HFFc6 (cell line): ENCODE results near the gene RHOJ. TPM values are rescaled to one million over a fixed set of nuclear protein-coding genes. Genes with fewer than 3 reads are reported as not detected.
A peak's percentile ranks its signal among the peaks of the same experiment; 100 is the strongest.

Experiments
- DNase-seq: peaks from one replicate; pipeline ENCODE4 v3.0.0-alpha.2; 2018
- H3K27ac Mint-ChIP-seq: 2 replicates; pipeline ENCODE4 v1.8.0; 2020; ENCODE audit warnings: mild to moderate bottlenecking, mixed read lengths
- H3K27me3 Mint-ChIP-seq: 2 replicates; pipeline ENCODE4 v1.8.0; 2021; ENCODE audit warnings: mild to moderate bottlenecking, moderate library complexity, mixed read lengths; ENCODE audit not compliant: insufficient read depth
- H3K36me3 Mint-ChIP-seq: 2 replicates; pipeline ENCODE4 v1.8.0; 2021; ENCODE audit warnings: low read depth, mixed read lengths
- H3K4me1 Mint-ChIP-seq: 2 replicates; pipeline ENCODE4 v1.8.0; 2020; ENCODE audit warnings: low read depth, mixed read lengths
- H3K4me3 Mint-ChIP-seq: 2 replicates; pipeline ENCODE4 v1.8.0; 2020; ENCODE audit warnings: mild to moderate bottlenecking, moderate library complexity, mixed read lengths
- H3K9me3 Mint-ChIP-seq: 2 replicates; pipeline ENCODE4 v1.8.0; 2020; ENCODE audit warnings: mild to moderate bottlenecking, mixed read lengths
- total RNA-seq, 6 experiments: library from RNA; stranded (reverse); fragmentation: NEBNext Ultra II Directional; extraction: Animal tissue kit (Norgen Biotek cat#: 25700); gene quantifications; 2 replicates in 1 of 6; 3 replicates in 5 of 6; pipeline ENCODE4 v1.2.3, GENCODE V29; 2021
- TF ChIP-seq, protein P1 (sequence below): fragments of 200-600 bp; sonication (generic); IDR thresholded peaks from 2 replicates; pipeline ENCODE4 v1.5.0; 2021; ENCODE audit warnings: antibody characterized with exemption, mild to moderate bottlenecking

Gene RHOJ
- total RNA-seq, 6 experiments from 2014 or later: 6.1 to 8.3 (median 7.1) TPM

DNA sequence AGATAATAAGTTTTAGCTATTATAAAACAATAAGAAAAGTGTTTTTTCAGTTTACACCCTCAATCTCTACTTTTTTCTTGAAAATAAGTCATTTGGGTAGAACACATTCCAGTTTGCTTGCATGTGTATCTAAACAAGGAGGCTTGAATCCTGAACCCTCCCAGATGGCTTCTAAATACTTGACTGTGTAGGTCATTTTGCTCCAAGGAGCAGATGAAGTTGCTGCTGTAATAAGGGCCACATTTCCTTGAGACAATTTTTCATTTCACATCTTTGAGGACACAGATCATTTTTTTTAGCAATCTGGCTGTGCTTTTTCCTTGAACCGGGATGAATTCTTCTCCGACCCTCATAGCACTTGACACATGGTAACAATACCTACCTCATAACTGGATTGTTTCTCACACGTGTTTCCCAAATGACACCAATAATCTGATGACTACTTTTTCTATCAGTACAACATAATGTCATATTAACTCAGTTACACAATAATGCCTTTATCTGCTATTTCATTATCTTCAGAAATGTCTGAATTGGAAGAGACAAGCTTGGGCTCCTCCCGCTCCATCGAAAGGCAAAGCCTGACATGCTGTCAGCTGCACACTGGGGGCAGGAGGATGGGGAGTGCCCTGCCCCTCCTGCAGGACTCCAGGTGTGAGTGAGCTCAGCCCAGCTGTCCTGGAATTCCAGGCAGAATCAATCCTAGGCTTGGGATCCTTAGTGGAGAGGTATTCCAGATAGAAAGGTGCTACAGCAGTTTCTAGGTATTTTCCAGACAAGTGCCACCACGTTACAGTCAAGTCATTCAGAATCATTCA is 83.6 kb downstream of the RHOJ start:
- TF ChIP-seq, protein P1, sequence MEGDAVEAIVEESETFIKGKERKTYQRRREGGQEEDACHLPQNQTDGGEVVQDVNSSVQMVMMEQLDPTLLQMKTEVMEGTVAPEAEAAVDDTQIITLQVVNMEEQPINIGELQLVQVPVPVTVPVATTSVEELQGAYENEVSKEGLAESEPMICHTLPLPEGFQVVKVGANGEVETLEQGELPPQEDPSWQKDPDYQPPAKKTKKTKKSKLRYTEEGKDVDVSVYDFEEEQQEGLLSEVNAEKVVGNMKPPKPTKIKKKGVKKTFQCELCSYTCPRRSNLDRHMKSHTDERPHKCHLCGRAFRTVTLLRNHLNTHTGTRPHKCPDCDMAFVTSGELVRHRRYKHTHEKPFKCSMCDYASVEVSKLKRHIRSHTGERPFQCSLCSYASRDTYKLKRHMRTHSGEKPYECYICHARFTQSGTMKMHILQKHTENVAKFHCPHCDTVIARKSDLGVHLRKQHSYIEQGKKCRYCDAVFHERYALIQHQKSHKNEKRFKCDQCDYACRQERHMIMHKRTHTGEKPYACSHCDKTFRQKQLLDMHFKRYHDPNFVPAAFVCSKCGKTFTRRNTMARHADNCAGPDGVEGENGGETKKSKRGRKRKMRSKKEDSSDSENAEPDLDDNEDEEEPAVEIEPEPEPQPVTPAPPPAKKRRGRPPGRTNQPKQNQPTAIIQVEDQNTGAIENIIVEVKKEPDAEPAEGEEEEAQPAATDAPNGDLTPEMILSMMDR: no peak
- Mint-ChIP-seq H3K4me1 (peaks cover 7% of the 10 kb centered on the region; the same call in 1 of the 2 replicates), H3K9me3 (no peaks in the 10 kb centered on the region), H3K4me3 (no peak overlapping the region), H3K27ac (no peak overlapping the region), H3K36me3 (no peaks in the 10 kb centered on the region), H3K27me3 (no peaks in the 10 kb centered on the region)
- peak; percentile 40 for DNase-seq

DNA sequence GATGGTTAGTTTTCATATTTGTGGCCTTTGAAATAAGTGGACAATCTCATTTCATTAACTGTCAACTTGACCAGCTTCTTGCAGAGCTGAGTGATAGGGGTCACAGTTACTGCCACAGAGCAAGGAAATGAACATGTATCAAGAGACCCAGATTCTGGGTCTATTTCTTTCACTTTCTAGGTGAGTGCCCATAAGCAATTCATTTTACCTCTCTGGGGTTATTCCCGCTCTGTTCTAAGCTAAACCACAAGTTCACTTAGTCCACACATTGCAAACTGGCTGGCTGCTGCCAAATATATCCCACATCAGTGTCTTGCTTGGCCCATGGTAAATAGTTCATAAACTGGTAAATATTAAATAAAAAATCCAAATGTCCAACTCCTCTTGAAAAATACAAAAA is 84.6 kb downstream of the RHOJ start:
- Mint-ChIP-seq H3K27ac (no peak overlapping the region), H3K27me3 (no peaks in the 10 kb centered on the region), H3K9me3 (no peaks in the 10 kb centered on the region), H3K36me3 (no peaks in the 10 kb centered on the region), H3K4me3 (no peak overlapping the region), H3K4me1 (peaks cover 7% of the 10 kb centered on the region; the same call in 1 of the 2 replicates)
- no peak for DNase-seq
- TF ChIP-seq, protein P1: no peak

DNA sequence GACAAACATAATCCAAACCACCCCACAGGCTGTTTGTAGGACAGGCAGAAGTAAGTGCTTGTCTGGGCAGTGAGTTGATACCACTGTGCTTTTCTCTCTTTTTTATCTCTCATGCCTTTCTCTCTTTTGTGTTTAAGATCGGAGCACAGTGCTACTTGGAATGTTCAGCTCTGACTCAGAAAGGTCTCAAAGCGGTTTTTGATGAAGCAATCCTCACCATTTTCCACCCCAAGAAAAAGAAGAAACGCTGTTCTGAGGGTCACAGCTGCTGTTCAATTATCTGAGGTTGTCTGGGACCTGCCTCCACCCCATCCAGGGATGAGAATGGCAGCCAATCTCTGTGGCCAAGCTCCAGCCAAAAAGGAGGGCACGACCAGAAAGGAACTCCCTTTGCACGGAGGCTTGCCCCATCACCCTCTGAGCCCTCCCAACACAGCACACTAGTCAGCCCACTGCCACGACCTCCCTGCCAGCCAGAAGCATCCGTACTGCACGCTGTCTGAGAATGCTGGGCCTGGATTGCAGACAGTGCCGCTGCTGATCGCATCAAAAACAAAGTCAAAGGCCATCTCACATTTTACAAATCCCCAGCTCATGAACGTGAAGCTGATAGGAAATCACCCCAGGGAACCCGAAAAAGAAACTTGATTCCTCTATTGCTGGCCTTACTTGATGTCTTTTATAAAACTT is 86.6 kb downstream of the RHOJ start:
- no peak for DNase-seq
- H3K4me1 Mint-ChIP-seq: peaks cover 7% of the 10 kb centered on the region; the same call in 1 of the 2 replicates
- H3K27me3 Mint-ChIP-seq: no peaks in the 10 kb centered on the region
- H3K4me3 Mint-ChIP-seq: no peak overlapping the region
- H3K27ac Mint-ChIP-seq: no peak overlapping the region
- no peaks in the 10 kb centered on the region for H3K9me3 Mint-ChIP-seq
- H3K36me3 Mint-ChIP-seq: no peaks in the 10 kb centered on the region
- TF ChIP-seq, protein P1: no peak

DNA sequence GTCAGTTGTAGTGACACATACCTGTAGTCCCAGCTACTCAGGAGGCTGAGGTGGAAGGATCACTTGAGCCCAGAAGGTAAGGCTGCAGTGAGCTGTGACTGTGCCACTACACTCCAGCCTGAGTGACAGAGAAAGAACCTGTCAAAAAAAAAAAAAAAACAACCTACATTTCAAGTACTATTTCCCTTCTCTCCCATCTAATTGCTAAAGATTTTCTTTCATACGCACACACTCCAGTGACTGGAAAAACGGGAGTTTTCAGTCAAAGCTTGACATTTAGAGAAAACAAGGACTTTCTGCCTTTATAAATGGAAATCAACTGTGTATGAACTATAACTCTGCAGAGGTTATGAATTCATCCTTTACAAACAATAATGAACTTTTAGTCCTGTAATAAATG is 88.6 kb downstream of the RHOJ start:
- no peak overlapping the region for H3K4me3 Mint-ChIP-seq
- H3K27ac Mint-ChIP-seq: no peak overlapping the region
- TF ChIP-seq, protein P1: no peak
- H3K27me3 Mint-ChIP-seq: no peaks in the 10 kb centered on the region; the same call in 1 of the 2 replicates
- H3K36me3 Mint-ChIP-seq: no peaks in the 10 kb centered on the region
- H3K9me3 Mint-ChIP-seq: no peaks in the 10 kb centered on the region
- DNase-seq: no peak
- peaks cover 7% of the 10 kb centered on the region; the same call in 1 of the 2 replicates for H3K4me1 Mint-ChIP-seq

DNA sequence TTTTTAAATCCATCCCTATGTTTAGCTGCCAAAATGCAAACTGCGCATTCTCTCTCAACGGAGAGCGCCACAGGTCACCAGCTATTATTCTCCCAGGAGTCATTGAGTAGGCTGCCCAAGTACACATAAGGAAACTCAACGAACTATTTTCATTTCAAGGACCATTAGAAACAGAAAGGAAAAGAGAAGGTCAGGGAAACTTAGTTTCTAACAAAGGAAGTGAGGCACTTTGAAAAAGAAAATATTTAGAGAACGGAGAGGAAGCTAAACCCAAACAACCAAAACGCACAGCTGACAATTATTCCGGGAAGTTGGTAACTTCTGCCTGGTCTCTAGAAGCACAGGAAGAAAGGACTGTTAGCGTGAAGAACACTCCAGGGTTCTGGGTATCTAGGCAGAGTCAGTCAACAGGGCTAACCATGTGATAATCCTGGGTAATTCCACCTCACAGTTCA is 91.0 kb downstream of the RHOJ start:
- DNase-seq: no peak
- Mint-ChIP-seq H3K27ac (no peak overlapping the region), H3K9me3 (no peaks in the 10 kb centered on the region)

More for the DNA sequence above, 91.0 kb downstream of the RHOJ start:
- TF ChIP-seq, protein P1: no peak
- Mint-ChIP-seq H3K27me3 (no peaks in the 10 kb centered on the region; the same call in 1 of the 2 replicates), H3K4me1 (peaks cover 7% of the 10 kb centered on the region; the same call in 1 of the 2 replicates), H3K4me3 (no peak overlapping the region), H3K36me3 (no peaks in the 10 kb centered on the region)
